Psoas muscle (tissue), 8 donors: ENCODE results near the gene TJP1. TPM values are rescaled to one million over a fixed set of nuclear protein-coding genes. Genes with fewer than 3 reads are reported as not detected.

Experiments used
- ATAC-seq, 4 donors: fragments of 200-7000 bp; cut with Tn5 transposase; one replicate each; pipeline ENCODE4 v1.9.1; 2020; ENCODE audit warnings: moderate library complexity in 3 of 4, mild to moderate bottlenecking in 2 of 4
- DNase-seq, 2 donors: peaks; one replicate each; pipeline ENCODE4 v3.0.0-alpha.2; 2020
- H3K27ac ChIP-seq: fragments of 200-600 bp; one replicate; pipeline ENCODE4 v1.8.0; 2022
- H3K27me3 ChIP-seq, 3 donors: fragments of 200-600 bp in 1 of 3; one replicate each; pipeline versions ENCODE4 v1.6.1 to v1.8.0; 2013 to 2022; ENCODE audit warnings: low read length in 2 of 3, mild to moderate bottlenecking in 2 of 3, moderate library complexity in 1 of 3; ENCODE audit not compliant: insufficient read depth in 3 of 3
- H3K36me3 ChIP-seq, 2 donors: fragments of 200-600 bp in 1 of 2; one replicate each; pipeline versions ENCODE4 v1.6.1 to v1.8.0; 2013 to 2022; ENCODE audit warnings: low read depth in 1 of 2, mild to moderate bottlenecking in 1 of 2, moderate library complexity in 1 of 2; ENCODE audit not compliant: insufficient read depth in 1 of 2
- H3K4me1 ChIP-seq: fragments of 200-600 bp; one replicate; pipeline ENCODE4 v1.8.0; 2022
- H3K4me3 ChIP-seq: fragments of 200-600 bp; one replicate; pipeline ENCODE4 v1.8.0; 2022; ENCODE audit warnings: mild to moderate bottlenecking
- H3K9me3 ChIP-seq: fragments of 200-600 bp; one replicate; pipeline ENCODE4 v1.8.0; 2022
- CTCF ChIP-seq: fragments of 200-600 bp; IDR thresholded peaks from one replicate; pipeline ENCODE4 v1.8.0; 2022; ENCODE audit warnings: antibody characterized with exemption
- WGBS, 3 donors: extraction: QIAGEN DNeasy Blood & Tissue Kit; methylation state at CpG; one replicate each; pipeline versions ENCODE4 v1.1.6 to v1.1.7; 2013; 5-methylcytosine and 5-hydroxymethylcytosine counted together
- intact Hi-C, 2 donors: fragments of 100-400 bp; cut with DNase I; formaldehyde crosslinking; loops; one replicate each; pipeline versions ENCODE4 v1.11.0 to v1.14.2; 2022
- polyA plus RNA-seq, 3 donors: library from polyadenylated mRNA; stranded (reverse); fragments of 200-250 nt; gene quantifications; one replicate each; pipeline ENCODE4 v1.2.3, GENCODE V29; 2013
- total RNA-seq, 4 donors: library from RNA; stranded (reverse); fragmentation: NEBNext Ultra II Directional in 2 of 4; extraction: Animal tissue kit (Norgen Biotek cat#: 25700) in 2 of 4; gene quantifications; one replicate each; pipeline versions ENCODE4 v1.2.1 to v1.2.4, GENCODE V29; 2021 to 2023
- donor health status: healthy with polysubstance abuse.
- donor health status: DM: no; HTN: no; CAD: no; lungs with moderate emphysema.
- donor health status: Bipolar disorder and iron deficiency.
- donor health status: healthy.
- donor health status: DM: yes; HTN: yes; CAD: no.
- donor health status: DM: no; HTN: no; CAD: no.
- donor health status: DM: no; HTN: no; CAD: no.
- donor health status: DM: yes; HTN: yes; CAD: no.

Gene TJP1
- total and polyA plus RNA-seq, 7 donors, result 8.6 to 49.9 (median 32.6) TPM

GRCh38 chr15:29686079-29686425 is 136.2 kb downstream of the TJP1 start:
- Histone ChIP-seq H3K27me3 (no peaks in the 10 kb centered on the region), H3K4me3 (no peak overlapping the region), H3K27ac (no peak overlapping the region), H3K36me3 (no peaks in the 10 kb centered on the region), H3K4me1 (no peaks in the 10 kb centered on the region), H3K9me3 (no peaks in the 10 kb centered on the region)
- WGBS, 3 donors, result 77 to 81% (median 79%) methylated on average over 4 of the region's 4 CpGs
- ATAC-seq (no peak), DNase-seq (no peak)
- intact Hi-C loops, result no loop called here
- no peak for TF ChIP-seq CTCF

- H3K9me3 ChIP-seq, result no peaks in the 10 kb centered on the region
- DNase-seq (no peak), ATAC-seq (no peak)
- no peak for TF ChIP-seq CTCF
- H3K36me3 ChIP-seq, result no peaks in the 10 kb centered on the region
- no peak overlapping the region for H3K4me3 ChIP-seq
- no peaks in the 10 kb centered on the region for H3K4me1 ChIP-seq
- no peak overlapping the region for H3K27ac ChIP-seq
- 74 to 78% (median 75%) methylated on average over 20 of the region's 20 CpGs for WGBS, 3 donors
- intact Hi-C loops, result no loop called here
- H3K27me3 ChIP-seq, result no peaks in the 10 kb centered on the region
Observed at GRCh38 chr15:29685156-29686078, 136.9 kb downstream of the TJP1 start.

- no peak for TF ChIP-seq CTCF
- Histone ChIP-seq H3K4me3 (no peak overlapping the region), H3K4me1 (no peaks in the 10 kb centered on the region), H3K27me3 (peaks cover 0 to 2% (median 0%) of the 10 kb centered on the region in 3 donors), H3K9me3 (no peaks in the 10 kb centered on the region), H3K27ac (no peak overlapping the region), H3K36me3 (no peaks in the 10 kb centered on the region)
- no peak for DNase-seq
- ATAC-seq, result no peak
- WGBS, 3 donors, result 78 to 82% (median 80%) methylated on average over 3 of the region's 3 CpGs
- intact Hi-C loops, result no loop called here
Observed at GRCh38 chr15:29682781-29683180, 139.5 kb downstream of the TJP1 start.

- Histone ChIP-seq H3K36me3 (no peaks in the 10 kb centered on the region), H3K4me3 (no peak overlapping the region), H3K4me1 (no peaks in the 10 kb centered on the region), H3K9me3 (no peaks in the 10 kb centered on the region), H3K27ac (no peak overlapping the region), H3K27me3 (peaks cover 0 to 6% (median 0%) of the 10 kb centered on the region in 3 donors)
- TF ChIP-seq CTCF, result no peak
- intact Hi-C loops, result no loop called here
- ATAC-seq (no peak), DNase-seq (no peak)
- WGBS, 3 donors, result 89 to 94% (median 93%) methylated on average over 4 of the region's 4 CpGs
Observed at GRCh38 chr15:29682361-29682760, 139.9 kb downstream of the TJP1 start.

- no peak for DNase-seq
- WGBS, 3 donors, result 82 to 87% (median 83%) methylated on average over 9 of the region's 9 CpGs
- no peak for TF ChIP-seq CTCF
- Histone ChIP-seq H3K9me3 (no peaks in the 10 kb centered on the region), H3K4me1 (no peaks in the 10 kb centered on the region), H3K36me3 (no peaks in the 10 kb centered on the region), H3K27me3 (peaks cover 0 to 6% (median 0%) of the 10 kb centered on the region in 3 donors), H3K27ac (no peak overlapping the region), H3K4me3 (no peak overlapping the region)
- intact Hi-C loops, result no loop called here
- no peak for ATAC-seq
Observed at GRCh38 chr15:29681946-29682345, 140.3 kb downstream of the TJP1 start.
